C4-2B (cell line): Measurements from ENCODE around the gene F11R.
A peak's percentile ranks its signal among the peaks of the same experiment; 100 is the strongest.

Source experiments
- H3K27ac ChIP-seq: fragments of 450-650 bp; 2 replicates; pipeline ENCODE4 v1.5.1; 2017
- ZFX ChIP-seq: fragments of 450-650 bp; IDR thresholded peaks from 2 replicates; pipeline ENCODE4 v1.6.1; 2017
- TF ChIP-seq, protein P1 (sequence below): fragments of 450-650 bp; conservative IDR thresholded peaks from 2 replicates; pipeline ENCODE4 v1.5.1; 2017; ENCODE audit warnings: mild to moderate bottlenecking

The F11R gene

DNA sequence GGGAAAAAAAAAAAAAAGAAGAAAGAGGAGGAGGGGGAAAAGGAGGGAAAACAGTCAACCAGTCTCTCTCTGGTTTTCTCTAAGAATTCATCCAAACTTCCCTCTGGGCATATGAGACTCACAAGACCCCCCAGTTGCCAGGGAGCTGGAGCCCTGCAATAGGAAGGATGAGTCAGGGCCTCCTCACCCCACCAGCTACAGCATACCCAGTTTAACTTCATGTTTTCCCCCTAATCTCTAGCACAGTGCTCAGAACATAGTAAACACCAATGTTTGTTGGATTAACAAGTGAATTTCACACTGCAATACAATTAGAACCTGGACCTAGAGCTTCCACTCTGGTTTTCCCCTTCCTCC, 7.8 kb downstream of the F11R start:
- TF ChIP-seq, protein P1, sequence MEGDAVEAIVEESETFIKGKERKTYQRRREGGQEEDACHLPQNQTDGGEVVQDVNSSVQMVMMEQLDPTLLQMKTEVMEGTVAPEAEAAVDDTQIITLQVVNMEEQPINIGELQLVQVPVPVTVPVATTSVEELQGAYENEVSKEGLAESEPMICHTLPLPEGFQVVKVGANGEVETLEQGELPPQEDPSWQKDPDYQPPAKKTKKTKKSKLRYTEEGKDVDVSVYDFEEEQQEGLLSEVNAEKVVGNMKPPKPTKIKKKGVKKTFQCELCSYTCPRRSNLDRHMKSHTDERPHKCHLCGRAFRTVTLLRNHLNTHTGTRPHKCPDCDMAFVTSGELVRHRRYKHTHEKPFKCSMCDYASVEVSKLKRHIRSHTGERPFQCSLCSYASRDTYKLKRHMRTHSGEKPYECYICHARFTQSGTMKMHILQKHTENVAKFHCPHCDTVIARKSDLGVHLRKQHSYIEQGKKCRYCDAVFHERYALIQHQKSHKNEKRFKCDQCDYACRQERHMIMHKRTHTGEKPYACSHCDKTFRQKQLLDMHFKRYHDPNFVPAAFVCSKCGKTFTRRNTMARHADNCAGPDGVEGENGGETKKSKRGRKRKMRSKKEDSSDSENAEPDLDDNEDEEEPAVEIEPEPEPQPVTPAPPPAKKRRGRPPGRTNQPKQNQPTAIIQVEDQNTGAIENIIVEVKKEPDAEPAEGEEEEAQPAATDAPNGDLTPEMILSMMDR = no peak
- no peak for TF ChIP-seq ZFX
- peak overlapping the region; percentile 52 for H3K27ac ChIP-seq

DNA sequence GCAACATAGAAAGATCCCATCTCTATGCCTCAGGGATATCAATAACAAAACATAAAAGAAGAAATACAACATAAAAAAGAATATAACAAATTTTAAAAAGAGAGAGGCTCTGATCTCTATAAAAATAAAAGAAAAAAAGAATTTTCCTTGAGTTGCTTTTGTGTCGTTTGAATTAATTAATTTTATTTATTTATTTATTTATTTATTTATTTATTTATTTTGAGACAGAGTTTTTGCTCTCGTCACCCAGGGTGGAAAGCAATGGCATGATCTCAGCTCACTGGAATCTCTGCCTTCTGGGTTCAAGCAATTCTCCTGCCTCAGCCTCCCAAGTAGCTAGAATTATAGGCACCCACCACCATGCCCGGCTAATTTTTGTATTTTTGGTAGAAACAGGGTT, 8.5 kb downstream of the F11R start:
- TF ChIP-seq ZFX = no peak
- TF ChIP-seq, protein P1 = no peak
- no peak overlapping the region for H3K27ac ChIP-seq

GRCh38 chr1:161009602-161010211, 11.2 kb downstream of the F11R start:
- TF ChIP-seq ZFX = no peak
- TF ChIP-seq, protein P1 = no peak
- no peak overlapping the region for H3K27ac ChIP-seq

GRCh38 chr1:161008869-161009510, 12.0 kb downstream of the F11R start:
- no peak overlapping the region for H3K27ac ChIP-seq
- TF ChIP-seq, protein P1 = no peak
- TF ChIP-seq ZFX = no peak

- H3K27ac ChIP-seq = no peak overlapping the region
- no peak for TF ChIP-seq ZFX
- TF ChIP-seq, protein P1 = no peak
Observed at GRCh38 chr1:161007369-161007768, 13.6 kb downstream of the F11R start.

DNA sequence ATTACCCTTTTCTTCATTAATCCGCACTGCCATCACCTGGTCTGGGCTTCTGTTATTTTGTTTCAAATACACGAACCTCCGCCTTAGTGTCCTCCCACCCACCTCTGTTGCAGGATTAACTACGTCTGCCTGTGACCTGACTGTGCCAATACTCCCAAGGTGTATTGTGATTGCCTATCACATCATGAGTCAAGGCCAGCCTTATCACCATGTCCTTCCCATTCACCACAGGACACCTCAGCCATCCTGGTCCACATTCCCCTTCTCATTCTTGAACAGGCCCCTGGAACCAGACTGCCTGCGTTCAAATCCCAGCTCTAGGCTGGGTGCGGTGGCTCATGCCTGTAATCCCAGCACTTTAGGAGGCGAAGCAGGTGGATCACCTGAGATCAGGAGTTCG, 14.4 kb downstream of the F11R start:
- H3K27ac ChIP-seq = no peak overlapping the region
- no peak for TF ChIP-seq ZFX
- TF ChIP-seq, protein P1 = no peak

DNA sequence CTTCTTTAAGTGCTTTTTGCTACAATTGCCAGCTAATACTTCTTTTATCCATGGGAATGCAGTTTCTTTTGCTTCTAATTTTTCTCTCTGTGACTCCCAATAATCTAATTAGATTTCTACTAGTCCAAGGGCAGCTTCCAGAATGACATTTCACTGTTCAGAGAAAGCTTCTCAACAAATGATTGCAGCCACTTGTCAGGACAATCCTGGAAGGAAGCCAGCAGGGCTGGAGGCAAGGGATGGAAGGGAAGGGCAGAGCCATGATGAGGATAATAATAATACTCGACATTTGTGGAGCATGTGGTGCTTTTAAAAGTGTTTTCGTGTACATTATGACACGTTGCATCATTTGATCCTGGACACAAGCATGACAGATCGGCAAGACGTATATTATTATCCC, 19.4 kb downstream of the F11R start:
- TF ChIP-seq, protein P1 = no peak
- no peak for TF ChIP-seq ZFX
- H3K27ac ChIP-seq = no peak overlapping the region
